IPS-11a (cell line): Measurements from ENCODE around the gene MED22.
"Not testable (repeated sequence)": the region's sequence is repeated elsewhere in the genome, so short reads cannot be mapped to it uniquely, and the experiment has no call there.

Experiments
- H3K4me3 ChIP-seq: one replicate; pipeline ENCODE4 v1.5.1; 2013; ENCODE audit warnings: low read depth, low read length, control low read depth

MED22 gene

GRCh38 chr9:133307301-133307700, 40.6 kb downstream of the MED22 start:
- no peak overlapping the region for H3K4me3 ChIP-seq

GRCh38 chr9:133306242-133307204, 41.4 kb downstream of the MED22 start:
- H3K4me3 ChIP-seq, result no peak overlapping the region

GRCh38 chr9:133305731-133306130, 42.2 kb downstream of the MED22 start:
- no peak overlapping the region for H3K4me3 ChIP-seq

- no peak overlapping the region for H3K4me3 ChIP-seq
Observed at GRCh38 chr9:133304477-133305377, 43.2 kb downstream of the MED22 start.

- H3K4me3 ChIP-seq, result no peak overlapping the region
Observed at GRCh38 chr9:133304158-133304470, 43.8 kb downstream of the MED22 start.

GRCh38 chr9:133303266-133304157, 44.4 kb downstream of the MED22 start:
- H3K4me3 ChIP-seq, result no peak overlapping the region

GRCh38 chr9:133301253-133302230, 46.4 kb downstream of the MED22 start:
- H3K4me3 ChIP-seq, result no peak overlapping the region

GRCh38 chr9:133299996-133300395, 47.9 kb downstream of the MED22 start:
- not testable (repeated sequence) for H3K4me3 ChIP-seq

- H3K4me3 ChIP-seq, result no peak overlapping the region
Observed at GRCh38 chr9:133294257-133294656, 53.7 kb downstream of the MED22 start.

- H3K4me3 ChIP-seq, result no peak overlapping the region
Observed at GRCh38 chr9:133290751-133291302, 57.1 kb downstream of the MED22 start.
